Type B pancreatic cell (in vitro differentiated cells): ENCODE measurements around the gene SH3D19. TPM values are rescaled to one million over a fixed set of nuclear protein-coding genes. Genes with fewer than 3 reads are reported as not detected.

Experiments used
- DNase-seq: peaks from one replicate; pipeline ENCODE4 v3.0.0; 2021; ENCODE audit warnings: mixed read lengths; ENCODE audit not compliant: unreplicated experiment; ENCODE audit errors: extremely low spot score
- H3K27ac Mint-ChIP-seq: 2 replicates; pipeline ENCODE4 v1.8.0; 2021; ENCODE audit warnings: mild to moderate bottlenecking, mixed read lengths
- H3K27me3 Mint-ChIP-seq: 2 replicates; pipeline ENCODE4 v1.8.0; 2021; ENCODE audit warnings: mixed read lengths
- H3K36me3 Mint-ChIP-seq: 2 replicates; pipeline ENCODE4 v1.8.0; 2021; ENCODE audit warnings: mixed read lengths
- H3K4me1 Mint-ChIP-seq: one replicate; pipeline ENCODE4 v1.8.0; 2021; ENCODE audit warnings: mixed read lengths; ENCODE audit not compliant: unreplicated experiment
- H3K4me3 Mint-ChIP-seq: 2 replicates; pipeline ENCODE4 v1.8.0; 2021; ENCODE audit warnings: mild to moderate bottlenecking, mixed read lengths
- H3K9me3 Mint-ChIP-seq: 2 replicates; pipeline ENCODE4 v1.8.0; 2021; ENCODE audit warnings: mixed read lengths
- total RNA-seq: library from RNA; stranded (reverse); gene quantifications from 2 replicates; pipeline ENCODE4 v1.2.1, GENCODE V29; 2021; ENCODE audit warnings: low replicate concordance
- TF ChIP-seq, protein P1 (sequence below): fragments of 200-600 bp; sonication (generic); conservative IDR thresholded peaks from 2 replicates; pipeline ENCODE4 v1.5.0; 2021; ENCODE audit warnings: antibody characterized with exemption, mild to moderate bottlenecking

The SH3D19 gene
- total RNA-seq, 1 donor from 2014 or later: 24.3 TPM

DNA sequence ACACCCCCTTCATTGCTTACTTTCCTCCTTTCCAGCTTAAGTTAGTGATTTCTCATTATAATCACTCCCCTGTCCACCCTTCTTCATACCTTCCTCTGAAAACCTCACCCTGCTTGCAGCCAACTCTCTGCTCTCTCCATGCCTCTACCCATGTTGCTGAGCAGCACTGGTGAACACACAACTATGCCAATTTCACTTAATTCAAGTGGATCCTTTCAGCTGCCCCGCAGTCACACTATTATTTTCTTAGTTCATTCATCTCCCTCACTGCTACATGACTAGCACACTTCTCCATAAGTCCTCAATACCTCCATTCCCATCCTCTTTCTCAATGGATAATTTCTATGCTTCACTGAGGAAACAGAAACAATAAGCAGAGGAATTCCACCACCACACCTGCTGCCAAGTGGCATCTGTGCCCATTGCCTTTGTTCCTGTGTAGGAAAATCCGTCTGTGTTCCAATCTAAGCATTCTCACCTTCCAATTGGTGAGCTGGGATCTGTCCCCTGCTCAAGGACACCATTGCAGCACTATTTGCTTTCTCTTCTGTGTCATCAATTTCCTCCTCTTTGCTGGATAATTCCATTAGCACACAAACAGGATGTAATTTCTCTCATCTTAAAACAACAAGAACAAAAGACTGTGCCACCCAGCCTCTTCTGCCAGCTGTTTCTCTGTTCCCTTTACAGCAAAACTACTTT is 73.7 kb downstream of the SH3D19 start:
- H3K4me1 Mint-ChIP-seq: no peaks in the 10 kb centered on the region
- H3K36me3 Mint-ChIP-seq: no peaks in the 10 kb centered on the region
- H3K27me3 Mint-ChIP-seq: no peaks in the 10 kb centered on the region
- H3K27ac Mint-ChIP-seq: no peak overlapping the region
- no peak overlapping the region for H3K4me3 Mint-ChIP-seq
- TF ChIP-seq, protein P1, sequence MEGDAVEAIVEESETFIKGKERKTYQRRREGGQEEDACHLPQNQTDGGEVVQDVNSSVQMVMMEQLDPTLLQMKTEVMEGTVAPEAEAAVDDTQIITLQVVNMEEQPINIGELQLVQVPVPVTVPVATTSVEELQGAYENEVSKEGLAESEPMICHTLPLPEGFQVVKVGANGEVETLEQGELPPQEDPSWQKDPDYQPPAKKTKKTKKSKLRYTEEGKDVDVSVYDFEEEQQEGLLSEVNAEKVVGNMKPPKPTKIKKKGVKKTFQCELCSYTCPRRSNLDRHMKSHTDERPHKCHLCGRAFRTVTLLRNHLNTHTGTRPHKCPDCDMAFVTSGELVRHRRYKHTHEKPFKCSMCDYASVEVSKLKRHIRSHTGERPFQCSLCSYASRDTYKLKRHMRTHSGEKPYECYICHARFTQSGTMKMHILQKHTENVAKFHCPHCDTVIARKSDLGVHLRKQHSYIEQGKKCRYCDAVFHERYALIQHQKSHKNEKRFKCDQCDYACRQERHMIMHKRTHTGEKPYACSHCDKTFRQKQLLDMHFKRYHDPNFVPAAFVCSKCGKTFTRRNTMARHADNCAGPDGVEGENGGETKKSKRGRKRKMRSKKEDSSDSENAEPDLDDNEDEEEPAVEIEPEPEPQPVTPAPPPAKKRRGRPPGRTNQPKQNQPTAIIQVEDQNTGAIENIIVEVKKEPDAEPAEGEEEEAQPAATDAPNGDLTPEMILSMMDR: no peak
- no peak for DNase-seq
- no peaks in the 10 kb centered on the region for H3K9me3 Mint-ChIP-seq

DNA sequence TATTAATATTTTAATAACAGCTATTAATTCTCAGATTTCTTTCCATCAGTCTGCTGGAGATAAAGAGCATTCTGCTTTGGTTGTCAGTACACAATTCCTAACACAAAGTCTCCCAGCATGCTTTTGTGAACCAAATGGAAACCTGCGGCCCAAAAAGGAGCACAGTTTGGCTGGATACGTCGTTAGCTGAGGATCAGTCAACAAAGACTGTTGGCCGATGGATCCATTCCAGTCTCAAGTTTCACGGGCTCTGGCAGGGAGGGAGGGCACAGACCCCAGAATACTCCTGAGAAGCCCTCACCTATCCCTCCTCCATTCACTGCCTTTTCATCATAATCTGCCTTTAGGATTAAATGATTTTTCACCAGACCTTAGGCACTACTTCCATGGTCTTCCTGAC is 74.7 kb downstream of the SH3D19 start:
- no peak for DNase-seq
- Mint-ChIP-seq H3K36me3 (no peaks in the 10 kb centered on the region), H3K4me3 (no peak overlapping the region), H3K27me3 (no peaks in the 10 kb centered on the region), H3K27ac (no peak overlapping the region), H3K4me1 (no peaks in the 10 kb centered on the region), H3K9me3 (no peaks in the 10 kb centered on the region)
- TF ChIP-seq, protein P1: no peak

DNA sequence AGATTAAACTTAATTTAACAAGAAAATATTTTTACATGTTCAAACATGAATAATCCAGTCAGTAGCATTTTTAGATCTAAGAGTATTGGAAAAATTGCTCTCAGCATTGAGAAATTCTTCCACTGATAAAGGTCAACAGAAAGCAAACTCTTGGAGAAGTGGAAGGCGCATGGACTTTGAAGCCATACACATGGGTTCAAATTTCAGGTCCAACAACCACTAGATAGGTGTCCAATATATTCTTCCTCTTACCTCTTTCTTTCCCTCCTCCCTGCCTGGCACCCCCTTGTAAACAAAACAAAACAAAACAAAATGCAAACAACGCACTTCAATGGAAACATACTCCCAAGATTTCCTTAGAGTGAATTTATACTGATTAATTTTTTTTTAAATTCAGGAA is 76.9 kb downstream of the SH3D19 start:
- no peak for DNase-seq
- H3K4me3 Mint-ChIP-seq: no peak overlapping the region
- TF ChIP-seq, protein P1: no peak
- no peaks in the 10 kb centered on the region for H3K4me1 Mint-ChIP-seq
- H3K27me3 Mint-ChIP-seq: no peaks in the 10 kb centered on the region
- no peaks in the 10 kb centered on the region for H3K9me3 Mint-ChIP-seq
- no peak overlapping the region for H3K27ac Mint-ChIP-seq
- no peaks in the 10 kb centered on the region for H3K36me3 Mint-ChIP-seq

DNA sequence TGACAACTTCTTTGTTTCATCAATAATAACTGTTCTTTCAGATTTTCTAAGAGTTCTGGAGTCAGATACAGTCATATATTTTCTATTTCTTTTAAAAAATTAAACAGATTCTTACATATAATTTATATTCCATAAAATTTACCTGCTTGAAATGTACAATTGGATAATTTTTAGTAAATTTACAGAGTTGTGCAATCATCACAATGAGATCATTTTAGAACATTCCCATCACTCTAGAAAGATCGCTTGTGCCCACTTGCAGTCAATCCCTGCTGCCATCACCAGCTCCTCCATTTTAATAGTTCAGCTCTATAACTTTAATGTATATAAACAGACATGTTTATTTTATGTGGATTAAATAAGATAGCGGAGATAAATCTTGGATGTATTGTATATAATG is 78.0 kb downstream of the SH3D19 start:
- Mint-ChIP-seq H3K9me3 (no peaks in the 10 kb centered on the region), H3K4me3 (no peak overlapping the region), H3K27ac (no peak overlapping the region), H3K27me3 (no peaks in the 10 kb centered on the region), H3K4me1 (no peaks in the 10 kb centered on the region), H3K36me3 (no peaks in the 10 kb centered on the region)
- no peak for DNase-seq
- TF ChIP-seq, protein P1: no peak

DNA sequence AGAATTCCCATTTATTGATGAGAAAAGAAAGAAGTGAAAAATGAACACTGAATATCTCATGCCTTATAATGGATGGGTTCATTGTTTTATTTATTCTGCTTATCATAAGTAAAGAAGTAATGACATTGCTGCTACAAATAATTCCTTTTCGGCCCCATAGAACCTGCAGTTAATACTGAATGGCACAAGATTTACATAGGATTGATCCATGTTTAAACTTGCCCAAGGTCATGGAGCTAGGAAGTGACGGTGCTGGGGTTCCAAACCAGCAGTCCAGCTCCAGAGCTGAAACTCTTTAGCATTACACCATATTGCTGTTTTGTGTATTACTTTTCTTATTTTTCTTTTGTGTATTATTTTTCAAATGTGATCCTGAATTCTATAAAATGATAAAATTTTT is 78.7 kb downstream of the SH3D19 start:
- Mint-ChIP-seq H3K9me3 (no peaks in the 10 kb centered on the region), H3K4me3 (no peak overlapping the region), H3K4me1 (no peaks in the 10 kb centered on the region), H3K36me3 (no peaks in the 10 kb centered on the region), H3K27me3 (no peaks in the 10 kb centered on the region), H3K27ac (no peak overlapping the region)
- no peak for DNase-seq
- TF ChIP-seq, protein P1: no peak
